HAP-1 (cell line): Measurements from ENCODE around the gene LRFN3.
"Not testable (repeated sequence)": the region's sequence is repeated elsewhere in the genome, so short reads cannot be mapped to it uniquely, and the experiment has no call there.

ENCODE experiments used
- DNase-seq, 2 experiments: peaks; one replicate each; pipeline ENCODE4 v3.0.0-alpha.2; 2016 to 2020; ENCODE audit warnings: low spot score in 2 of 2
- H3K27me3 ChIP-seq: fragments of 250-450 bp; sonication (Bioruptor Pico); 2 replicates; pipeline ENCODE4 v1.5.1; 2020; ENCODE audit warnings: low read depth, mild to moderate bottlenecking, moderate library complexity
- H3K36me3 ChIP-seq: fragments of 250-450 bp; sonication (Bioruptor Pico); replicated peaks from 2 replicates; pipeline ENCODE4 v1.5.1; 2020; ENCODE audit warnings: mild to moderate bottlenecking
- H3K4me1 ChIP-seq: fragments of 250-450 bp; sonication (Bioruptor Pico); 2 replicates; pipeline ENCODE4 v1.5.1; 2020; ENCODE audit warnings: mild to moderate bottlenecking
- H3K4me3 ChIP-seq: fragments of 250-450 bp; sonication (Bioruptor Pico); 2 replicates; pipeline ENCODE4 v1.5.1; 2020; ENCODE audit warnings: mild to moderate bottlenecking, moderate library complexity
- H3K9me3 ChIP-seq: fragments of 250-450 bp; sonication (Bioruptor Pico); 2 replicates; pipeline ENCODE4 v1.5.1; 2020; ENCODE audit warnings: mild to moderate bottlenecking, moderate library complexity
- in situ Hi-C: fragments of 300-500 bp; cut with MboI; formaldehyde crosslinking; loops from 3 replicates; pipeline ENCODE4 v1.14.3; 2020; ENCODE audit warnings: low sequenced_read_pairs, inconsistent platforms, mixed read lengths

LRFN3 gene

GRCh38 chr19:35935911-35936737 lies at the start of gene LRFN3:
TSS of gene LRFN3 (plus strand) at chr19:35936374. CDS start at chr19:35939426, 3,052 bp downstream.
- Histone ChIP-seq H3K36me3 (no peaks in the 10 kb centered on the region), H3K4me1 (peaks cover 24% of the 10 kb centered on the region), H3K27me3 (no peaks in the 10 kb centered on the region), H3K9me3 (no peaks in the 10 kb centered on the region), H3K4me3 (peak within 1 kb of the TSS; percentile 57)
- DNase-seq, result peak; percentile 74 to 89
- in situ Hi-C loops, result no loop called here

GRCh38 chr19:35887197-35887596 lies 49.0 kb upstream of the LRFN3 start:
- H3K27me3 ChIP-seq, result no peaks in the 10 kb centered on the region
- H3K36me3 ChIP-seq, result peaks cover 30% of the 10 kb centered on the region
- in situ Hi-C loops, result no loop called here
- no peak overlapping the region for H3K4me3 ChIP-seq
- no peaks in the 10 kb centered on the region for H3K9me3 ChIP-seq
- DNase-seq, result no peak
- H3K4me1 ChIP-seq, result no peaks in the 10 kb centered on the region

GRCh38 chr19:35888398-35888797 lies 47.8 kb upstream of the LRFN3 start:
- H3K36me3 ChIP-seq, result peaks cover 39% of the 10 kb centered on the region
- no peaks in the 10 kb centered on the region for H3K4me1 ChIP-seq
- no peak for DNase-seq
- in situ Hi-C loops, result no loop called here
- no peaks in the 10 kb centered on the region for H3K9me3 ChIP-seq
- H3K4me3 ChIP-seq, result no peak overlapping the region
- no peaks in the 10 kb centered on the region for H3K27me3 ChIP-seq

GRCh38 chr19:35889370-35890112 lies 46.6 kb upstream of the LRFN3 start:
- Histone ChIP-seq H3K4me3 (no peak overlapping the region), H3K36me3 (peaks cover 51% of the 10 kb centered on the region), H3K4me1 (no peaks in the 10 kb centered on the region), H3K9me3 (no peaks in the 10 kb centered on the region), H3K27me3 (no peaks in the 10 kb centered on the region)
- DNase-seq, result no peak
- in situ Hi-C loops, result no loop called here

DNA sequence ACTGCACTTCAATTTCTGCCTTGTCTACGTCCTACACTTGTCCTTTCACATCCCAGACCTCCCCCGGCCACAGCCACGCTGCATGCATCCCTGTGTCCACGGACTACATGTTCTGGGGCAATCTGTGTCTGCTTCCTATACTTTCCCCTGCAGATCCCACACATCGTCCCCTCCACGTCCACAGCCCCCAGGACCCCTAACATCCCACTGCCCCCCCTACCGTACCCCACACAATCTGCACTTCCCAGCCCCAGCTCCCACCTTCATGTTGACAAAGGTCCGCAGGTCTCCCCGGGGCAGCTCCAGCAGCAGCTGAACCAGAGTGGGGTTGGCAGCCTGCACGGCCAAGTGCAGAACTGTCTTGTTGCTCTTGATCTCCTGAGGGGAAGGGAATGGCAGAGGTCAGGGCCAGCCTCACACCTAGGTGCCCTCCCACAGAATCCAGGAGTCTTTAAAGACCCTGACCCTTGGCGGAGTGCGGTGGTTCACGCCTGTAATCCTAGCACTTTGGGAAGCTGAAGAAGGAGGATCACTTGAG lies 46.0 kb upstream of the LRFN3 start:
- Histone ChIP-seq H3K4me1 (no peaks in the 10 kb centered on the region), H3K4me3 (no peak overlapping the region), H3K36me3 (peaks cover 57% of the 10 kb centered on the region), H3K27me3 (no peaks in the 10 kb centered on the region), H3K9me3 (no peaks in the 10 kb centered on the region)
- DNase-seq, result no peak
- in situ Hi-C loops, result no loop called here

DNA sequence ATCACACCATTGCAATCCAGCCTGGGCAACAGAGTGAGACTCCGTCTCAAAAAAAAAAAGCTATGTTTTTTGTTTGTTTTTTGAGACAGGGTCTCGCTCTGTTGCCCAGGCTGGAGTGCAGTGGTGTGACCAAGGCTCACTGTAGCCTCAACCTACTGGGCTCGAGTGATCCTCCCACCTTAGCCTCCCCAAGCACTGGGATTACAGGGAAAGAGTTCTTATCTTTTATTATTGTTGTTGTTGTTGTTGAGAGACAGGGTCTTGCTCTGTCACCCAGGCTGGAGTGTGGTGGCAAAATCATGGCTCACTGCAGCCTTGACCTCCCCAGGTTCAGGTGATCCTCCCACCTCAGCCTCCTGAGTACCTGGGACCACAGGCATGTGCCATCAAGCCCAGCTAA lies 44.4 kb upstream of the LRFN3 start:
- H3K9me3 ChIP-seq, in situ Hi-C loops, H3K27me3 ChIP-seq, DNase-seq, H3K4me3 ChIP-seq, H3K4me1 ChIP-seq: not testable (repeated sequence)
- peaks cover 67% of the 10 kb centered on the region for H3K36me3 ChIP-seq

DNA sequence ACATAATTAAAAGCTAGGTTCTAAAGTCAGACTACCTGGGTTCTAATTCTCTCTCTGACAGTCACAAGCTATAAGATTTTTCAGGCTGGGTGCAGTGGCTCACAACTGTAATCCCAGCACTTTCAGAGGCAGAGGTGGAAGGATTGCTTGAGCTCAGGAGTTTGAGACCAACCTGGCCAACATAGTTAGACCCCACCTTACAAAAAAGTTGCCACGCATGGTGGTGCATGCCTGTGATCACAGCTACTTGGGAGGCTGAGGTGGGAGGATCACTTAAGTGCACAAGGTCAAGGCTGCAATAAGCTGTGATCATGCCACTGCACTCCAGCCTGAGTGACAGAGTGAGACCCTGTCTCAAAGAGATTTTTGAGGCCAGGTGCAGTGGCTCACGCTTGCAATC lies 41.8 kb upstream of the LRFN3 start:
- Histone ChIP-seq H3K27me3 (no peaks in the 10 kb centered on the region), H3K9me3 (no peaks in the 10 kb centered on the region), H3K4me3 (no peak overlapping the region), H3K4me1 (no peaks in the 10 kb centered on the region), H3K36me3 (peaks cover 64% of the 10 kb centered on the region)
- no peak for DNase-seq
- in situ Hi-C loops, result no loop called here

DNA sequence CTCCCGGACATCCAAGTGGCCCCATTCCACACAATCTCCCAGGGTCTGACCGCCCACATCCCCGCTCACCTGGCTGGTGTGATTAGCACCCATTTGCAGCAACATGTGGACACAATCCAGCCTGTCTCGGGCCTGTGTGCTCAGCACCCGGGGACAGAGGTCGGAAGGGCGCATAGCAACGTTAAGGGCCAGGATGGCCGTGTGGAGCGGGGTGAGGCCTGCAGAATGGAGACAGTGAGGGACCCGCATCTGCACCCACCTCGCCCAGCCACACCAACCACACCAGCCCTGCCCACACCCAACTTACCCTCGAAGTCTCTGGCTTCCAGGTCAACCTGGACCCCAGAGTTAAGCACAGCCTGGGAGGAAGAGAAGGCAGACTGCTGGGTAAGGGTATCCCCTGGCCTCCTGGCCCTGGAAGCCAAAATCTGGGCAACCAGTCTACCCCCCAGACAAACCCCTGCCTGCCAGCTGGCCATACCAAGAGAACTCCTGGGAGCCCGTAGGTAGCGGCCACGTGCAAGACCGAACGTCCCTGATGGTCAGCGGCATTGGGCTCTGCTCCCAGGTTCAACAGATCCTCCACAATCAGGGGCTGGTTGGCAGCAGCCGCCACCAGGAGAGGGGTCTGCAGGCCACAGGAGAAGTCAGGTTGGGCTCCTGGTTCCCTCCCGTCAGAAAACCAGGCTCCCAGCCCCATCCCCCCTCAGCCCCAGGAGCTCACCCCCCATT lies 40.1 kb upstream of the LRFN3 start:
- peaks cover 50% of the 10 kb centered on the region for H3K36me3 ChIP-seq
- no peak for DNase-seq
- no peak overlapping the region for H3K4me3 ChIP-seq
- in situ Hi-C loops, result no loop called here
- H3K9me3 ChIP-seq, result no peaks in the 10 kb centered on the region
- H3K4me1 ChIP-seq, result 0 out of 2 replicates have a peak, but pooled peaks cover 2% of the 10 kb centered on the region
- no peaks in the 10 kb centered on the region for H3K27me3 ChIP-seq

DNA sequence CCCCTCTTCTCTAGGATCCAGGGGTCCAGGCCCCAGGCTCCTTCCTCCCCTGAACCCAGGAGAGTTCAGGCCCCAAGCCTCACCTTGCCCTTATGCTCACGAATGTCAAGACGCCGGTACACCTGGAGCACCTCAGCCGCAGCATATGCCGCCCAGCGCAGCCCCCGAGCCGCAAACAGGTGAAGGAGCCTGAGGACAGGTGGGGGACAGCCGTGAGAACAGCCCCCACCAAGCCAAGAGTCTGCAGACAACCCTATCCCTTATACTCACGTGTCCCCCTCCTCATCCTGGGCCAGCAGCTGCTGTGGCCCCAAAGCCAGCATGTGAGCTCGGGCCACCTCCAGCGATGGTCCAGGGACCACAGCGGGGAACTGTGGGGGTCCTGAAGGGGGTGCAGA lies 39.5 kb upstream of the LRFN3 start:
- no peak for DNase-seq
- Histone ChIP-seq H3K27me3 (no peaks in the 10 kb centered on the region), H3K4me1 (0 out of 2 replicates have a peak, but pooled peaks cover 2% of the 10 kb centered on the region), H3K36me3 (peaks cover 48% of the 10 kb centered on the region), H3K9me3 (no peaks in the 10 kb centered on the region), H3K4me3 (no peak overlapping the region)
- in situ Hi-C loops, result no loop called here

GRCh38 chr19:35897706-35898451 lies 38.3 kb upstream of the LRFN3 start:
- Histone ChIP-seq H3K9me3 (no peaks in the 10 kb centered on the region), H3K4me3 (no peak overlapping the region), H3K36me3 (peaks cover 44% of the 10 kb centered on the region), H3K4me1 (0 out of 2 replicates have a peak, but pooled peaks cover 2% of the 10 kb centered on the region), H3K27me3 (no peaks in the 10 kb centered on the region)
- in situ Hi-C loops, result no loop called here
- DNase-seq, result no peak

DNA sequence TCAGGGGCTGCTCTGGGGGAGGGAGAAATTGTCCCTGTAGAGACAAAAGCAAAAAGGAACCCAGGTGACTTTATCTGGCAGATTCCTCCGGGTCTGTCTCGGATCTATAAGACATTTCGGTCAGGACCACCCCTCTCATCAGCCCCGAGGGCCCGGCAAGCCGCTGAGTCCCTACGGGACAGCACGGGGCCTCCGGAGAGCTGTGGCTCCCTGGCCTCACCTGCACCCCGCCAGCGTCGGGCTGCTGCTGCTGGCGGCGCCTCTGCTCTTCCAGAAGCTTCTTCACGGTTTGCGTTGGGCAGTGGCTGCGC lies 37.7 kb upstream of the LRFN3 start:
- Histone ChIP-seq H3K9me3 (no peaks in the 10 kb centered on the region), H3K4me3 (peak overlapping the region; percentile 83), H3K36me3 (peaks cover 38% of the 10 kb centered on the region), H3K27me3 (no peaks in the 10 kb centered on the region), H3K4me1 (peaks cover 5% of the 10 kb centered on the region; the same call in 1 of the 2 replicates)
- in situ Hi-C loops, result no loop called here
- no peak for DNase-seq

DNA sequence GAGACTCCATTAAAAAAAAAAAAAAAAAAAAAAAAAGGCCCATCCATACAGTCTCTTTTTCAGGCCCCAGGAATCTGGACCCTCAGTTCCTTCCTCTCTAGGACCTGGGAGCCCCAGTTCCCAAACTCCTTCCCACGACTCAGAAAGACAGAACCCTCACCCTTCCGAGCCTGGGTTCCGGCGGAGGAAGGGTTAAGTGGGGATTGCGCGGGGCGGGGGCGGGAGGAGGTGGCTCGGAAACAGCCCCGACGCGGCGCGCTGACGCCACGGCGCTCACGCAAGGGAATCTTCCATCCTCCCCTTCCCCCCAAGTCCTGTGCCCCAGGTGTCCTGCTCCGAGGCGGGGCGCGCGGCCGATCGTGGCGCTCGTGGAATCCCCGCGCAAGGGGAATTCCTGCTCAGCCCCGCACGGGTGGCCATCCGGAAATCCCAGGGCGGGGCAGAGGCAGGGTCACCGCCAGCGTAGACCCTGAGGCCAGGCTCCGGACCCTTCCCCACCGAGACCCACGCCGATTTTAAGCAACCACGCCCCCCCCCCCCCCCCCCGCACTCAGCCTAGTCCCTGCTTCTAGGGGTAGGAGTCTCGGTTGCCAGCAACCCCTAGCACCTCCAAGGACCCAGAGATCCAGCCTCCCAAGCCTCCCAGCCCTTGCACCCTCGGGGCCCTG lies 36.5 kb upstream of the LRFN3 start:
- Histone ChIP-seq H3K4me1 (peaks cover 7% of the 10 kb centered on the region; the same call in 1 of the 2 replicates), H3K36me3 (peaks cover 26% of the 10 kb centered on the region), H3K9me3 (no peaks in the 10 kb centered on the region), H3K27me3 (no peaks in the 10 kb centered on the region), H3K4me3 (peak overlapping the region; percentile 83)
- DNase-seq, result peak; percentile 77 to 88
- in situ Hi-C loops, result no loop called here
